ENCODE results near the gene KIRREL3. TPM values are rescaled to one million over a fixed set of nuclear protein-coding genes. Genes with fewer than 3 reads are reported as not detected.
"Not testable (repeated sequence)": the region's sequence is repeated elsewhere in the genome, so short reads cannot be mapped to it uniquely, and the experiment has no call there.

Gene KIRREL3
- total RNA-seq, 1 donor from 2014 or later: 0.38 TPM

- Mint-ChIP-seq H3K27me3 (ENCODE audit: unreplicated experiment) (peaks cover 7% of the 10 kb centered on the region), H3K36me3 (ENCODE audit: low read depth, unreplicated experiment) (peaks cover 3% of the 10 kb centered on the region), H3K4me3 (ENCODE audit: unreplicated experiment) (no peak overlapping the region), H3K4me1 (ENCODE audit: unreplicated experiment) (no peaks in the 10 kb centered on the region), H3K27ac (ENCODE audit: unreplicated experiment) (no peak overlapping the region), H3K9me3 (ENCODE audit: unreplicated experiment) (no peaks in the 10 kb centered on the region)
- no peak for TF ChIP-seq CTCF (IDR thresholded peaks at IDR 0.05; ENCODE audit: unreplicated experiment)
- no peak for DNase-seq (ENCODE audit: low spot score)
These were observed 601.8 kb downstream of the KIRREL3 start for GRCh38 chr11:126398721-126399120.

- no peak for TF ChIP-seq CTCF (IDR thresholded peaks at IDR 0.05; ENCODE audit: unreplicated experiment)
- Mint-ChIP-seq H3K4me3 (ENCODE audit: unreplicated experiment) (no peak overlapping the region), H3K27ac (ENCODE audit: unreplicated experiment) (no peak overlapping the region), H3K4me1 (ENCODE audit: unreplicated experiment) (no peaks in the 10 kb centered on the region), H3K27me3 (ENCODE audit: unreplicated experiment) (peaks cover 7% of the 10 kb centered on the region), H3K36me3 (ENCODE audit: low read depth, unreplicated experiment) (peaks cover 3% of the 10 kb centered on the region), H3K9me3 (ENCODE audit: unreplicated experiment) (no peaks in the 10 kb centered on the region)
- no peak for DNase-seq (ENCODE audit: low spot score)
These were observed 602.3 kb downstream of the KIRREL3 start for GRCh38 chr11:126398296-126398695.

GRCh38 chr11:126396965-126397364, 603.6 kb downstream of the KIRREL3 start:
- H3K27me3 Mint-ChIP-seq (ENCODE audit: unreplicated experiment): peaks cover 7% of the 10 kb centered on the region

GRCh38 chr11:126396266-126396665, 604.3 kb downstream of the KIRREL3 start:
- H3K27ac Mint-ChIP-seq (ENCODE audit: unreplicated experiment); H3K27me3 Mint-ChIP-seq (ENCODE audit: unreplicated experiment); H3K36me3 Mint-ChIP-seq (ENCODE audit: low read depth, unreplicated experiment); H3K4me3 Mint-ChIP-seq (ENCODE audit: unreplicated experiment); DNase-seq (ENCODE audit: low spot score); H3K9me3 Mint-ChIP-seq (ENCODE audit: unreplicated experiment): not testable (repeated sequence)
- H3K4me1 Mint-ChIP-seq (ENCODE audit: unreplicated experiment): peaks cover 15% of the 10 kb centered on the region

More at GRCh38 chr11:126396965-126397364, 603.6 kb downstream of the KIRREL3 start:
- Mint-ChIP-seq H3K4me3 (ENCODE audit: unreplicated experiment) (no peak overlapping the region), H3K36me3 (ENCODE audit: low read depth, unreplicated experiment) (peaks cover 3% of the 10 kb centered on the region), H3K9me3 (ENCODE audit: unreplicated experiment) (no peaks in the 10 kb centered on the region), H3K27ac (ENCODE audit: unreplicated experiment) (no peak overlapping the region), H3K4me1 (ENCODE audit: unreplicated experiment) (peaks cover 8% of the 10 kb centered on the region)
- DNase-seq (ENCODE audit: low spot score): no peak
- TF ChIP-seq CTCF (IDR thresholded peaks at IDR 0.05; ENCODE audit: unreplicated experiment): no peak

- not testable (repeated sequence) for H3K27ac Mint-ChIP-seq (ENCODE audit: unreplicated experiment); H3K4me3 Mint-ChIP-seq (ENCODE audit: unreplicated experiment); H3K36me3 Mint-ChIP-seq (ENCODE audit: low read depth, unreplicated experiment); DNase-seq (ENCODE audit: low spot score); H3K27me3 Mint-ChIP-seq (ENCODE audit: unreplicated experiment); H3K9me3 Mint-ChIP-seq (ENCODE audit: unreplicated experiment)
- peaks cover 20% of the 10 kb centered on the region for H3K4me1 Mint-ChIP-seq (ENCODE audit: unreplicated experiment)
These were observed 604.8 kb downstream of the KIRREL3 start for GRCh38 chr11:126395784-126396183.

- H3K27ac Mint-ChIP-seq (ENCODE audit: unreplicated experiment); H3K4me3 Mint-ChIP-seq (ENCODE audit: unreplicated experiment); H3K27me3 Mint-ChIP-seq (ENCODE audit: unreplicated experiment); H3K9me3 Mint-ChIP-seq (ENCODE audit: unreplicated experiment); DNase-seq (ENCODE audit: low spot score); H3K36me3 Mint-ChIP-seq (ENCODE audit: low read depth, unreplicated experiment): not testable (repeated sequence)
- H3K4me1 Mint-ChIP-seq (ENCODE audit: unreplicated experiment): peaks cover 21% of the 10 kb centered on the region
These were observed 605.9 kb downstream of the KIRREL3 start for GRCh38 chr11:126394634-126395072.
